WTC11 (cell line): ENCODE data around the gene ACSF2.

Experiments
- CREB1 ChIP-seq: sonication (generic); formaldehyde crosslinking; IDR thresholded peaks from 2 replicates; pipeline ENCODE4 v1.8.0; 2023; ENCODE audit warnings: mild to moderate bottlenecking, missing genetic modification reagents
- E2F1 ChIP-seq: sonication (generic); formaldehyde crosslinking; IDR thresholded peaks from 2 replicates; pipeline ENCODE4 v1.8.0; 2022; ENCODE audit warnings: mild to moderate bottlenecking, missing genetic modification reagents
- JUN ChIP-seq: sonication (generic); formaldehyde crosslinking; IDR thresholded peaks from 2 replicates; pipeline ENCODE4 v1.8.0; 2023; ENCODE audit warnings: mild to moderate bottlenecking, missing genetic modification reagents
- NR1H2 ChIP-seq: sonication (generic); formaldehyde crosslinking; IDR thresholded peaks from 2 replicates; pipeline ENCODE4 v1.9.0; 2021; ENCODE audit warnings: mild to moderate bottlenecking, moderate library complexity, missing genetic modification reagents
- ZNF121 ChIP-seq: sonication (generic); formaldehyde crosslinking; IDR thresholded peaks from 2 replicates; pipeline ENCODE4 v1.8.0; 2023; ENCODE audit warnings: missing genetic modification reagents
- ZNF219 ChIP-seq: sonication (generic); formaldehyde crosslinking; IDR thresholded peaks from 2 replicates; pipeline ENCODE4 v1.8.0; 2023; ENCODE audit warnings: missing genetic modification reagents, mild to moderate bottlenecking, borderline replicate concordance
- ZNF423 ChIP-seq: fragments of 250-450 bp; sonication (Bioruptor Pico); IDR thresholded peaks from 2 replicates; pipeline ENCODE4 v2.1.2; 2022; ENCODE audit warnings: mild to moderate bottlenecking, moderate library complexity
- TF ChIP-seq, protein P1 (sequence below): sonication (generic); formaldehyde crosslinking; IDR thresholded peaks from 2 replicates; pipeline ENCODE4 v1.8.1; 2022; ENCODE audit warnings: low read depth, missing genetic modification reagents, borderline replicate concordance
- TF ChIP-seq, protein P2 (sequence below): fragments of 250-450 bp; sonication (Bioruptor Pico); IDR thresholded peaks from 2 replicates; pipeline ENCODE4 v1.9.0; 2021; ENCODE audit warnings: mild to moderate bottlenecking, borderline replicate concordance

DNA sequence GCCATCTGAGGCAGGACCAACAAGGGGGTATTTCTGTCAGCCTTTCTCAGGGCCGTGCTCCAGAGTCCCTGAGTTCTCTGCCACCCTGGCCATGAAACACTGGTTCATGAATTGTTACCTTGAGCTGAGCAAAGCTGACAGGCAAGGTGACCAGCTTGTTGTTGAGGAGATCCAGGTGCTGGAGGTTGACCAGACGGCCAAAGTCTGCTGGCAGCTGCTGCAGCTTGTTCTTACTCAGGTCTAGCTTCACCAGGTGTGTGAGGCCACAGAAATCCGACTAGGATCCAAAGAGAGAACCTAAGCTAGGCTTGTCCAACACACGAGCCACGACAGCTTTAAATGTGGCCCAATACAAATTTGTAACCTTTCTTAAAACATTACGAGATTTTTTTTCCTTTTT is 33.4 kb upstream of the ACSF2 start:
- TF ChIP-seq NR1H2 (CRISPR knock-in tag) (no peak), ZNF121 (CRISPR knock-in tag) (no peak), CREB1 (CRISPR knock-in tag) (no peak), ZNF423 (CRISPR knock-in tag) (no peak), JUN (CRISPR knock-in tag) (no peak), ZNF219 (CRISPR knock-in tag) (no peak), E2F1 (CRISPR knock-in tag) (no peak)
- TF ChIP-seq, protein P1, sequence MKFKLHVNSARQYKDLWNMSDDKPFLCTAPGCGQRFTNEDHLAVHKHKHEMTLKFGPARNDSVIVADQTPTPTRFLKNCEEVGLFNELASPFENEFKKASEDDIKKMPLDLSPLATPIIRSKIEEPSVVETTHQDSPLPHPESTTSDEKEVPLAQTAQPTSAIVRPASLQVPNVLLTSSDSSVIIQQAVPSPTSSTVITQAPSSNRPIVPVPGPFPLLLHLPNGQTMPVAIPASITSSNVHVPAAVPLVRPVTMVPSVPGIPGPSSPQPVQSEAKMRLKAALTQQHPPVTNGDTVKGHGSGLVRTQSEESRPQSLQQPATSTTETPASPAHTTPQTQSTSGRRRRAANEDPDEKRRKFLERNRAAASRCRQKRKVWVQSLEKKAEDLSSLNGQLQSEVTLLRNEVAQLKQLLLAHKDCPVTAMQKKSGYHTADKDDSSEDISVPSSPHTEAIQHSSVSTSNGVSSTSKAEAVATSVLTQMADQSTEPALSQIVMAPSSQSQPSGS (CRISPR knock-in tag): no peak
- TF ChIP-seq, protein P2, sequence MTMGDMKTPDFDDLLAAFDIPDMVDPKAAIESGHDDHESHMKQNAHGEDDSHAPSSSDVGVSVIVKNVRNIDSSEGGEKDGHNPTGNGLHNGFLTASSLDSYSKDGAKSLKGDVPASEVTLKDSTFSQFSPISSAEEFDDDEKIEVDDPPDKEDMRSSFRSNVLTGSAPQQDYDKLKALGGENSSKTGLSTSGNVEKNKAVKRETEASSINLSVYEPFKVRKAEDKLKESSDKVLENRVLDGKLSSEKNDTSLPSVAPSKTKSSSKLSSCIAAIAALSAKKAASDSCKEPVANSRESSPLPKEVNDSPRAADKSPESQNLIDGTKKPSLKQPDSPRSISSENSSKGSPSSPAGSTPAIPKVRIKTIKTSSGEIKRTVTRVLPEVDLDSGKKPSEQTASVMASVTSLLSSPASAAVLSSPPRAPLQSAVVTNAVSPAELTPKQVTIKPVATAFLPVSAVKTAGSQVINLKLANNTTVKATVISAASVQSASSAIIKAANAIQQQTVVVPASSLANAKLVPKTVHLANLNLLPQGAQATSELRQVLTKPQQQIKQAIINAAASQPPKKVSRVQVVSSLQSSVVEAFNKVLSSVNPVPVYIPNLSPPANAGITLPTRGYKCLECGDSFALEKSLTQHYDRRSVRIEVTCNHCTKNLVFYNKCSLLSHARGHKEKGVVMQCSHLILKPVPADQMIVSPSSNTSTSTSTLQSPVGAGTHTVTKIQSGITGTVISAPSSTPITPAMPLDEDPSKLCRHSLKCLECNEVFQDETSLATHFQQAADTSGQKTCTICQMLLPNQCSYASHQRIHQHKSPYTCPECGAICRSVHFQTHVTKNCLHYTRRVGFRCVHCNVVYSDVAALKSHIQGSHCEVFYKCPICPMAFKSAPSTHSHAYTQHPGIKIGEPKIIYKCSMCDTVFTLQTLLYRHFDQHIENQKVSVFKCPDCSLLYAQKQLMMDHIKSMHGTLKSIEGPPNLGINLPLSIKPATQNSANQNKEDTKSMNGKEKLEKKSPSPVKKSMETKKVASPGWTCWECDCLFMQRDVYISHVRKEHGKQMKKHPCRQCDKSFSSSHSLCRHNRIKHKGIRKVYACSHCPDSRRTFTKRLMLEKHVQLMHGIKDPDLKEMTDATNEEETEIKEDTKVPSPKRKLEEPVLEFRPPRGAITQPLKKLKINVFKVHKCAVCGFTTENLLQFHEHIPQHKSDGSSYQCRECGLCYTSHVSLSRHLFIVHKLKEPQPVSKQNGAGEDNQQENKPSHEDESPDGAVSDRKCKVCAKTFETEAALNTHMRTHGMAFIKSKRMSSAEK: no peak
